HG03103 (cell line): Measurements from ENCODE around the gene TNFRSF18.
"Not testable (repeated sequence)": the region's sequence is repeated elsewhere in the genome, so short reads cannot be mapped to it uniquely, and the experiment has no call there.

Experiments
- ATAC-seq: cut with Tn5 transposase; IDR thresholded peaks from one replicate; pipeline ENCODE4 v1.9.1; 2021; ENCODE audit warnings: low read depth; ENCODE audit not compliant: unreplicated experiment

The TNFRSF18 gene

GRCh38 chr1:1206376-1206965 is at the start of gene TNFRSF18:
Gene TNFRSF18, minus strand, starts transcription at chr1:1206592. Its CDS starts 21 bp downstream, at chr1:1206571.
- ATAC-seq, result no peak

- ATAC-seq, result no peak
Observed at GRCh38 chr1:1255611-1256010, 49.2 kb upstream of the TNFRSF18 start.

GRCh38 chr1:1255078-1255477 is 48.7 kb upstream of the TNFRSF18 start:
- ATAC-seq, result no peak

GRCh38 chr1:1254667-1254998 is 48.2 kb upstream of the TNFRSF18 start:
- no peak for ATAC-seq

- ATAC-seq, result no peak
Observed at GRCh38 chr1:1253972-1254666, 47.7 kb upstream of the TNFRSF18 start.

GRCh38 chr1:1253314-1253713 is 46.9 kb upstream of the TNFRSF18 start:
- ATAC-seq, result no peak

- no peak for ATAC-seq
Observed at GRCh38 chr1:1250786-1251284, 44.4 kb upstream of the TNFRSF18 start.

GRCh38 chr1:1248009-1248913 is 41.9 kb upstream of the TNFRSF18 start:
- ATAC-seq, result not testable (repeated sequence)

- no peak for ATAC-seq
Observed at GRCh38 chr1:1247341-1247913, 41.0 kb upstream of the TNFRSF18 start.

- ATAC-seq, result no peak
Observed at GRCh38 chr1:1246577-1247340, 40.4 kb upstream of the TNFRSF18 start, which contains the start of gene C1QTNF12. Gene C1QTNF12, minus strand, starts transcription at chr1:1246722. Its CDS starts 32 bp downstream, at chr1:1246690.

GRCh38 chr1:1245817-1246576 is 39.6 kb upstream of the TNFRSF18 start:
- no peak for ATAC-seq

GRCh38 chr1:1245178-1245816 is 38.9 kb upstream of the TNFRSF18 start:
- no peak for ATAC-seq

- ATAC-seq, result no peak
Observed at GRCh38 chr1:1244192-1244811, 37.9 kb upstream of the TNFRSF18 start.

- ATAC-seq, result no peak
Observed at GRCh38 chr1:1243807-1244191, 37.4 kb upstream of the TNFRSF18 start.

GRCh38 chr1:1243266-1243660 is 36.9 kb upstream of the TNFRSF18 start:
- no peak for ATAC-seq

GRCh38 chr1:1242461-1243265 is 36.3 kb upstream of the TNFRSF18 start:
- ATAC-seq, result no peak

- ATAC-seq, result no peak
Observed at GRCh38 chr1:1241588-1242219, 35.3 kb upstream of the TNFRSF18 start.
